ENCODE data around the gene FOXO4. TPM values are rescaled to one million over a fixed set of nuclear protein-coding genes. Genes with fewer than 3 reads are reported as not detected.

The FOXO4 gene
- total and polyA plus RNA-seq, 11 donors: 23.2 to 48.7 (median 32.7) TPM

- Histone ChIP-seq H3K9me3 (no peaks in the 10 kb centered on the region), H3K27me3 (no peaks in the 10 kb centered on the region), H3K4me1 (no peaks in the 10 kb centered on the region), H3K4me3 (no peak overlapping the region), H3K36me3 (peaks cover 0 to 94% (median 76%) of the 10 kb centered on the region in 9 donors), H3K27ac (no peak overlapping the region)
- TF ChIP-seq, protein P1, sequence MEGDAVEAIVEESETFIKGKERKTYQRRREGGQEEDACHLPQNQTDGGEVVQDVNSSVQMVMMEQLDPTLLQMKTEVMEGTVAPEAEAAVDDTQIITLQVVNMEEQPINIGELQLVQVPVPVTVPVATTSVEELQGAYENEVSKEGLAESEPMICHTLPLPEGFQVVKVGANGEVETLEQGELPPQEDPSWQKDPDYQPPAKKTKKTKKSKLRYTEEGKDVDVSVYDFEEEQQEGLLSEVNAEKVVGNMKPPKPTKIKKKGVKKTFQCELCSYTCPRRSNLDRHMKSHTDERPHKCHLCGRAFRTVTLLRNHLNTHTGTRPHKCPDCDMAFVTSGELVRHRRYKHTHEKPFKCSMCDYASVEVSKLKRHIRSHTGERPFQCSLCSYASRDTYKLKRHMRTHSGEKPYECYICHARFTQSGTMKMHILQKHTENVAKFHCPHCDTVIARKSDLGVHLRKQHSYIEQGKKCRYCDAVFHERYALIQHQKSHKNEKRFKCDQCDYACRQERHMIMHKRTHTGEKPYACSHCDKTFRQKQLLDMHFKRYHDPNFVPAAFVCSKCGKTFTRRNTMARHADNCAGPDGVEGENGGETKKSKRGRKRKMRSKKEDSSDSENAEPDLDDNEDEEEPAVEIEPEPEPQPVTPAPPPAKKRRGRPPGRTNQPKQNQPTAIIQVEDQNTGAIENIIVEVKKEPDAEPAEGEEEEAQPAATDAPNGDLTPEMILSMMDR (IDR thresholded peaks at IDR 0.05): no peak
- TF ChIP-seq POLR2A (IDR thresholded peaks at IDR 0.05): no peak
- ATAC-seq (no peak), DNase-seq (no peak)
- WGBS, 4 donors: 73 to 84% (median 82%) methylated on average over 4 of the region's 4 CpGs
- intact Hi-C loops (cut with DNase I): loop anchor here in 1 of 10 donors (5.0 kb wide), 1 partner anchor 34 kb away; the partner anchor contains the start of gene FOXO4
Observed at GRCh38 chrX:71131510-71131909, 35.9 kb downstream of the FOXO4 start.

DNA sequence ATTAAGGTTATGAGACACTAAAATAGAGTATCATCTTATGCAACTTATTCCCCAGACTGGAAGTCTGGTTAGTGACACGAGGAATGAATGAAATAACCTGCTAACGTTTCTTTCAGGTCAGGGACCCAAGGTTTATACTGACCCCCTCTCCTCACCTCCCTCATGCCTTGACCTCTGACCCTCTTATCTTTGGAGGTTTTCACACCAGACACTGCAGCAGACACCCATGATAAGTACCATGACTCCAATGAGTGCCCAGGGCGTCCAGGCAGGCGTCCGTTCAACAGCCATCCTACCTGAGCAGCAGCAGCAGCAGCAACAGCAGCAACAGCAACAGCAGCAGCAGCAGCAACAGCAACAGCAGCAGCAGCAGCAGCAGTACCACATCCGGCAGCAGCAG, 44.8 kb downstream of the FOXO4 start:
- H3K9me3 ChIP-seq: no peaks in the 10 kb centered on the region
- H3K4me3 ChIP-seq: no peak overlapping the region
- TF ChIP-seq POLR2A (IDR thresholded peaks at IDR 0.05): no peak
- TF ChIP-seq, protein P1 (IDR thresholded peaks at IDR 0.05): no peak
- no peak overlapping the region for H3K27ac ChIP-seq
- intact Hi-C loops (cut with DNase I): loop anchor here in 1 of 10 donors (10.0 kb wide), 1 partner anchor 114 kb away; the partner anchor contains the start of gene ZMYM3
- H3K4me1 ChIP-seq: peaks cover 0 to 12% (median 0%) of the 10 kb centered on the region in 12 donors
- no peak for DNase-seq
- 61 to 81% (median 72%) methylated on average over 5 to 6 of the region's 6 CpGs for WGBS, 4 donors
- H3K36me3 ChIP-seq: peaks cover 0 to 66% (median 47%) of the 10 kb centered on the region in 9 donors
- no peak for ATAC-seq
- H3K27me3 ChIP-seq: no peaks in the 10 kb centered on the region

DNA sequence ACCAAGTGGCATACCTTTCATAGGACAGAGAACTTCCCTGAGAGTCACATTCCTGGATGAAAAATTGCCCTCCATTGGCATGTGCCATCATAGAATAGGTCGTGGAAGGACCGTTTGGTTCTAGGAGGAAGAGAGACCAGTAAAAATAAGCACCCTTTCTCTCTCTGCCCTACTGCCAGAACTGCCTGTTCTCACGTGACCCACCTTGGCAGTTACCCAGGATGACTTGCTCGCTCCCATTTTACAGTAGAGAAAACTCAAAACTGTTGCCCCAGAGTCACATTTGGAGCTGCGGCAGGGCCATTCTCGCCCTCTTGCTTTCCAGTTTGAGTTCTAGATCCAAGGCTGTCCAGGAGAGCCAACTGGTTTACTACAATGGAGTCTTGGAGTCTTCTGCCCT, 47.9 kb downstream of the FOXO4 start:
- Histone ChIP-seq H3K4me3 (no peak overlapping the region), H3K4me1 (peaks cover 0 to 12% (median 2%) of the 10 kb centered on the region in 12 donors), H3K9me3 (no peaks in the 10 kb centered on the region), H3K27me3 (no peaks in the 10 kb centered on the region), H3K36me3 (peaks cover 0 to 36% (median 19%) of the 10 kb centered on the region in 9 donors), H3K27ac (no peak overlapping the region)
- DNase-seq (peak in 3 of 5 donors; percentile 30 to 42 (median 33)), ATAC-seq (peak in 1 of 4 donors; percentile 46)
- intact Hi-C loops (cut with DNase I): loop anchor here in 1 of 10 donors (10.0 kb wide), 1 partner anchor 111 kb away; the partner anchor contains the start of gene ZMYM3
- 26 to 55% (median 46%) methylated on average over 4 to 6 of the region's 6 CpGs for WGBS, 4 donors
- TF ChIP-seq POLR2A (IDR thresholded peaks at IDR 0.05): no peak
- TF ChIP-seq, protein P1 (IDR thresholded peaks at IDR 0.05): no peak

GRCh38 chrX:71144651-71145050, 49.0 kb downstream of the FOXO4 start, which contains the start of gene NLGN3:
NLGN3 (plus strand) TSS chrX:71144841; CDS start chrX:71147750, 2,909 bp downstream.
- no peaks in the 10 kb centered on the region for H3K9me3 ChIP-seq
- TF ChIP-seq, protein P1 (IDR thresholded peaks at IDR 0.05): no peak
- no peak for TF ChIP-seq POLR2A (IDR thresholded peaks at IDR 0.05)
- peaks cover 0 to 26% (median 13%) of the 10 kb centered on the region in 9 donors for H3K36me3 ChIP-seq
- H3K27ac ChIP-seq: no peak within 1 kb of the TSS
- H3K4me3 ChIP-seq: peak within 1 kb of the TSS in 9 of 12 donors; percentile 16 to 48 (median 28)
- H3K4me1 ChIP-seq: peaks cover 0 to 12% (median 2%) of the 10 kb centered on the region in 12 donors
- WGBS, 4 donors: 8 to 35% (median 21%) methylated on average over 27 to 28 of the region's 28 CpGs
- no peaks in the 10 kb centered on the region for H3K27me3 ChIP-seq
- intact Hi-C loops (cut with DNase I): loop anchor here in 1 of 10 donors (10.0 kb wide), 1 partner anchor 110 kb away; the partner anchor contains the start of gene ZMYM3
- no peak for ATAC-seq
- no peak for DNase-seq
